K562 (cell line): ENCODE data around the gene TMEM187. TPM values are rescaled to one million over a fixed set of nuclear protein-coding genes. Genes with fewer than 3 reads are reported as not detected.
A peak's percentile ranks its signal among the peaks of the same experiment; 100 is the strongest.

ENCODE experiments used
- BCL6 ChIP-seq: fragments of 250-450 bp; sonication (Bioruptor Pico); IDR thresholded peaks from 2 replicates; pipeline ENCODE4 v1.4.0; 2020
- CREB3 ChIP-seq: fragments of 450-650 bp; conservative IDR thresholded peaks from 2 replicates; pipeline ENCODE4 v1.6.1; 2016; ENCODE audit warnings: missing genetic modification characterization, low read depth, mild to moderate bottlenecking, missing compliant biosample characterization, moderate library complexity
- CSDE1 ChIP-seq, 2 experiments: fragments of 450-650 bp; IDR thresholded peaks; 2 replicates each; pipeline ENCODE4 v1.6.1; 2016; ENCODE audit warnings: mild to moderate bottlenecking in 1 of 2
- EP400 ChIP-seq: fragments of 450-650 bp; IDR thresholded peaks from 2 replicates; pipeline ENCODE4 v1.6.1; 2017; ENCODE audit warnings: antibody characterized with exemption, mild to moderate bottlenecking, moderate library complexity
- FOXM1 ChIP-seq, 2 experiments: fragments of 450-650 bp in 1 of 2; sonication (generic) in 1 of 2; formaldehyde crosslinking in 1 of 2; IDR thresholded peaks; 2 replicates each; pipeline versions ENCODE4 v1.6.1 to v1.9.0; 2017 to 2022; ENCODE audit warnings: low read depth in 2 of 2, mild to moderate bottlenecking in 2 of 2, missing genetic modification reagents in 1 of 2, moderate library complexity in 1 of 2
- HDAC1 ChIP-seq, 2 experiments: fragments of 450-650 bp; IDR thresholded peaks; 2 replicates each; pipeline ENCODE4 v1.6.1; 2016 to 2017; ENCODE audit warnings: inconsistent platforms in 1 of 2, mild to moderate bottlenecking in 1 of 2, moderate library complexity in 1 of 2
- HIVEP1 ChIP-seq: fragments of 250-450 bp; sonication (Bioruptor Pico); IDR thresholded peaks from 2 replicates; pipeline ENCODE4 v1.4.0; 2020; ENCODE audit warnings: mild to moderate bottlenecking
- L3MBTL2 ChIP-seq: fragments of 450-650 bp; IDR thresholded peaks from 2 replicates; pipeline ENCODE4 v1.6.1; 2016; ENCODE audit warnings: mild to moderate bottlenecking, moderate library complexity
- MAZ ChIP-seq, 2 experiments: fragments of 450-650 bp in 1 of 2; sonication (generic) in 1 of 2; formaldehyde crosslinking; IDR thresholded peaks in 1 of 2; conservative IDR thresholded peaks in 1 of 2; 2 replicates each; pipeline versions ENCODE4 v1.4.0 to v1.5.0; 2020; ENCODE audit warnings: mild to moderate bottlenecking in 1 of 2, missing genetic modification reagents in 1 of 2
- NRF1 ChIP-seq, 2 experiments: fragments of 450-650 bp; IDR thresholded peaks in 1 of 2; conservative IDR thresholded peaks in 1 of 2; 2 replicates each; pipeline ENCODE4 v1.6.1; 2014; ENCODE audit warnings: mild to moderate bottlenecking in 2 of 2
- NUFIP1 ChIP-seq: fragments of 450-650 bp; IDR thresholded peaks from 2 replicates; pipeline ENCODE4 v1.6.1; 2018; ENCODE audit not compliant: partially characterized antibody
- PHF8 ChIP-seq: fragments of 200-600 bp; sonication (generic); IDR thresholded peaks from 2 replicates; pipeline ENCODE4 v1.6.1; 2012; ENCODE audit warnings: mixed run types, mild to moderate bottlenecking, inconsistent platforms, low read length, moderate library complexity, borderline replicate concordance
- POLR2A ChIP-seq: fragments of 450-650 bp; conservative IDR thresholded peaks from 2 replicates; pipeline ENCODE4 v1.6.1; 2016
- RBFOX2 ChIP-seq: fragments of 200-400 bp; formaldehyde crosslinking; IDR thresholded peaks from 2 replicates; pipeline ENCODE4 v1.6.1; 2017; ENCODE audit warnings: low read depth, mild to moderate bottlenecking, low read length, moderate library complexity
- SOX6 ChIP-seq: fragments of 450-650 bp; IDR thresholded peaks from 2 replicates; pipeline ENCODE4 v1.6.1; 2014; ENCODE audit warnings: mild to moderate bottlenecking
- SUPT5H ChIP-seq: fragments of 450-650 bp; IDR thresholded peaks from 2 replicates; pipeline ENCODE4 v1.6.1; 2016
- ZNF3 ChIP-seq: fragments of 250-450 bp; sonication (Bioruptor Pico); IDR thresholded peaks from 2 replicates; pipeline ENCODE4 v1.5.0; 2021; ENCODE audit warnings: mild to moderate bottlenecking, moderate library complexity
- ZNF655 ChIP-seq: fragments of 250-450 bp; sonication (Bioruptor Pico); IDR thresholded peaks from 2 replicates; pipeline ENCODE4 v1.5.0; 2021
- polyA plus RNA-seq, 8 experiments: library from polyadenylated mRNA; depleted of rRNA in 4 of 8; stranded (reverse) in 5 of 8; unstranded in 3 of 8; fragments of >200 nt; fragmentation: Nextera tagmentation in 2 of 8; fragmentation: Illumina TruSeq in 1 of 8; extraction: Ambion mirVana in 2 of 8; extraction: Trizol in 1 of 8; gene quantifications; 2 replicates each; pipeline versions ENCODE4 v1.2.1 to v1.2.3, GENCODE V29; 2011 to 2014; ENCODE audit warnings: inconsistent platforms in 1 of 8, missing spikeins in 1 of 8
- total RNA-seq, 7 experiments: library from RNA; depleted of rRNA in 6 of 7; stranded (reverse); fragments of >200 nt in 6 of 7; fragmentation: Illumina TruSeq in 2 of 7; extraction: Trizol in 2 of 7; gene quantifications; 2 replicates each; pipeline versions ENCODE4 v1.2.1 to v1.2.3, GENCODE V29; 2011 to 2021; ENCODE audit warnings: low replicate concordance in 1 of 7
- TF ChIP-seq, protein P1 (sequence below): fragments of 450-650 bp; IDR thresholded peaks from 2 replicates; pipeline ENCODE4 v1.6.1; 2017; ENCODE audit warnings: antibody characterized with exemption, mild to moderate bottlenecking
- TF ChIP-seq, protein P2 (sequence below): fragments of 200-800 bp; sonication (Bioruptor generic); IDR thresholded peaks from 2 replicates; pipeline ENCODE4 v1.6.1; 2017; ENCODE audit warnings: missing genetic modification characterization, missing compliant biosample characterization

TMEM187 gene
- total and polyA plus RNA-seq, 9 of the 15 experiments (the other 6 are each of a cell fraction or from before 2014, with no cell fraction given), result 0.13 to 6.4 (median 1.6) TPM

GRCh38 chrX:153970357-153971123 is 2.0 kb upstream of the TMEM187 start (continued):
- TF ChIP-seq RBFOX2 (peak; percentile 26), BCL6 (CRISPR knock-in tag) (no peak), SOX6 (0 out of 2 replicates have a peak, but pooled peaks have one; percentile 22), MAZ (CRISPR knock-in tag; conservative IDR thresholded peaks at IDR 0.05 in 1 of 2, IDR thresholded peaks at IDR 0.05 in 1 of 2) (peak; percentile 7 to 39; a peak in 3 of 4 replicates), CREB3 (tag) (0 out of 2 replicates have a peak, but pooled peaks have one; percentile 43), EP400 (peak; percentile 65; the same call in 1 of the 2 replicates), POLR2A (peak; percentile 56), ZNF3 (CRISPR knock-in tag) (no peak), NUFIP1 (peak; percentile 80), HIVEP1 (CRISPR knock-in tag) (0 out of 2 replicates have a peak, but pooled peaks have one; percentile 60), PHF8 (0 out of 2 replicates have a peak, but pooled peaks have one; percentile 7), ZNF655 (no peak), CSDE1 (IDR thresholded peaks at IDR 0.05) (peak in 1 of 2 experiments; percentile 91; a peak in 1 of 4 replicates), NRF1 (conservative IDR thresholded peaks at IDR 0.05 in 1 of 2, IDR thresholded peaks at IDR 0.05 in 1 of 2) (no peak), L3MBTL2 (peak; percentile 85), SUPT5H (peak; percentile 67), FOXM1 (IDR thresholded peaks at IDR 0.05; ENCODE audit: low read depth) (no peak), FOXM1 (CRISPR knock-in tag; IDR thresholded peaks at IDR 0.05; ENCODE audit: low read depth) (no peak), HDAC1 (IDR thresholded peaks at IDR 0.05) (peak in 1 of 2 experiments; percentile 70; a peak in 2 of 4 replicates)
- TF ChIP-seq, protein P1, sequence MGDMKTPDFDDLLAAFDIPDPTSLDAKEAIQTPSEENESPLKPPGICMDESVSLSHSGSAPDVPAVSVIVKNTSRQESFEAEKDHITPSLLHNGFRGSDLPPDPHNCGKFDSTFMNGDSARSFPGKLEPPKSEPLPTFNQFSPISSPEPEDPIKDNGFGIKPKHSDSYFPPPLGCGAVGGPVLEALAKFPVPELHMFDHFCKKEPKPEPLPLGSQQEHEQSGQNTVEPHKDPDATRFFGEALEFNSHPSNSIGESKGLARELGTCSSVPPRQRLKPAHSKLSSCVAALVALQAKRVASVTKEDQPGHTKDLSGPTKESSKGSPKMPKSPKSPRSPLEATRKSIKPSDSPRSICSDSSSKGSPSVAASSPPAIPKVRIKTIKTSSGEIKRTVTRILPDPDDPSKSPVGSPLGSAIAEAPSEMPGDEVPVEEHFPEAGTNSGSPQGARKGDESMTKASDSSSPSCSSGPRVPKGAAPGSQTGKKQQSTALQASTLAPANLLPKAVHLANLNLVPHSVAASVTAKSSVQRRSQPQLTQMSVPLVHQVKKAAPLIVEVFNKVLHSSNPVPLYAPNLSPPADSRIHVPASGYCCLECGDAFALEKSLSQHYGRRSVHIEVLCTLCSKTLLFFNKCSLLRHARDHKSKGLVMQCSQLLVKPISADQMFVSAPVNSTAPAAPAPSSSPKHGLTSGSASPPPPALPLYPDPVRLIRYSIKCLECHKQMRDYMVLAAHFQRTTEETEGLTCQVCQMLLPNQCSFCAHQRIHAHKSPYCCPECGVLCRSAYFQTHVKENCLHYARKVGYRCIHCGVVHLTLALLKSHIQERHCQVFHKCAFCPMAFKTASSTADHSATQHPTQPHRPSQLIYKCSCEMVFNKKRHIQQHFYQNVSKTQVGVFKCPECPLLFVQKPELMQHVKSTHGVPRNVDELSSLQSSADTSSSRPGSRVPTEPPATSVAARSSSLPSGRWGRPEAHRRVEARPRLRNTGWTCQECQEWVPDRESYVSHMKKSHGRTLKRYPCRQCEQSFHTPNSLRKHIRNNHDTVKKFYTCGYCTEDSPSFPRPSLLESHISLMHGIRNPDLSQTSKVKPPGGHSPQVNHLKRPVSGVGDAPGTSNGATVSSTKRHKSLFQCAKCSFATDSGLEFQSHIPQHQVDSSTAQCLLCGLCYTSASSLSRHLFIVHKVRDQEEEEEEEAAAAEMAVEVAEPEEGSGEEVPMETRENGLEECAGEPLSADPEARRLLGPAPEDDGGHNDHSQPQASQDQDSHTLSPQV, result peak; percentile 63; the same call in 1 of the 2 replicates
- TF ChIP-seq, protein P2, sequence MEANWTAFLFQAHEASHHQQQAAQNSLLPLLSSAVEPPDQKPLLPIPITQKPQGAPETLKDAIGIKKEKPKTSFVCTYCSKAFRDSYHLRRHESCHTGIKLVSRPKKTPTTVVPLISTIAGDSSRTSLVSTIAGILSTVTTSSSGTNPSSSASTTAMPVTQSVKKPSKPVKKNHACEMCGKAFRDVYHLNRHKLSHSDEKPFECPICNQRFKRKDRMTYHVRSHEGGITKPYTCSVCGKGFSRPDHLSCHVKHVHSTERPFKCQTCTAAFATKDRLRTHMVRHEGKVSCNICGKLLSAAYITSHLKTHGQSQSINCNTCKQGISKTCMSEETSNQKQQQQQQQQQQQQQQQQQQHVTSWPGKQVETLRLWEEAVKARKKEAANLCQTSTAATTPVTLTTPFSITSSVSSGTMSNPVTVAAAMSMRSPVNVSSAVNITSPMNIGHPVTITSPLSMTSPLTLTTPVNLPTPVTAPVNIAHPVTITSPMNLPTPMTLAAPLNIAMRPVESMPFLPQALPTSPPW (CRISPR knock-in tag), result peak; percentile 72
